RKO (cell line): ENCODE measurements around the gene GPR4.

Source experiments
- DNase-seq: peaks from one replicate; pipeline ENCODE4 v3.0.0-alpha.2; 2016; ENCODE audit warnings: low spot score

Gene GPR4

GRCh38 chr19:45589768-45590167, 12.2 kb downstream of the GPR4 start:
- no peak for DNase-seq

GRCh38 chr19:45587873-45588272, 14.1 kb downstream of the GPR4 start:
- DNase-seq, result no peak

GRCh38 chr19:45585158-45585577, 16.8 kb downstream of the GPR4 start:
- DNase-seq, result no peak

- DNase-seq, result peak; percentile 99
These were observed 17.5 kb downstream of the GPR4 start, which contains the start of gene OPA3 for GRCh38 chr19:45584332-45585157. Gene OPA3, minus strand, starts transcription at chr19:45584802. Its CDS starts 38 bp downstream, at chr19:45584764.

GRCh38 chr19:45581576-45581975, 20.4 kb downstream of the GPR4 start:
- no peak for DNase-seq

GRCh38 chr19:45578861-45579260, 23.2 kb downstream of the GPR4 start:
- no peak for DNase-seq

GRCh38 chr19:45577111-45577905, 24.7 kb downstream of the GPR4 start:
- DNase-seq, result peak; percentile 52

GRCh38 chr19:45576682-45577081, 25.3 kb downstream of the GPR4 start:
- no peak for DNase-seq

- no peak for DNase-seq
These were observed 26.8 kb downstream of the GPR4 start for GRCh38 chr19:45575216-45575615.

GRCh38 chr19:45574526-45574925, 27.5 kb downstream of the GPR4 start:
- DNase-seq, result no peak

- no peak for DNase-seq
These were observed 30.4 kb downstream of the GPR4 start for GRCh38 chr19:45571457-45572220.

- DNase-seq, result peak; percentile 33
These were observed 32.2 kb downstream of the GPR4 start for GRCh38 chr19:45569619-45570421.

GRCh38 chr19:45568732-45569131, 33.3 kb downstream of the GPR4 start:
- peak; percentile 56 for DNase-seq

- DNase-seq, result no peak
These were observed 34.4 kb downstream of the GPR4 start for GRCh38 chr19:45567609-45568008.

- no peak for DNase-seq
These were observed 37.8 kb downstream of the GPR4 start for GRCh38 chr19:45564131-45564780.

- DNase-seq, result no peak
These were observed 41.3 kb downstream of the GPR4 start for GRCh38 chr19:45560686-45561085.

GRCh38 chr19:45560038-45560437, 42.0 kb downstream of the GPR4 start:
- DNase-seq, result no peak

- DNase-seq, result peak; percentile 25
These were observed 43.6 kb downstream of the GPR4 start for GRCh38 chr19:45558399-45558878.

GRCh38 chr19:45556835-45557234, 45.2 kb downstream of the GPR4 start:
- no peak for DNase-seq

GRCh38 chr19:45554481-45554880, 47.5 kb downstream of the GPR4 start:
- DNase-seq, result no peak

- no peak for DNase-seq
These were observed 48.5 kb downstream of the GPR4 start for GRCh38 chr19:45553464-45553863.
